RWPE2 (cell line): ENCODE measurements around the gene ATXN7L3.
A peak's percentile ranks its signal among the peaks of the same experiment; 100 is the strongest.

Experiments
- ATAC-seq: fragments of 200-7000 bp; cut with Tn5 transposase; 3 replicates; pipeline ENCODE4 v1.9.1; 2021; ENCODE audit warnings: low read depth
- DNase-seq: peaks from one replicate; pipeline ENCODE4 v3.0.0-alpha.2; 2020; ENCODE audit warnings: low spot score
- H3K27ac ChIP-seq: fragments of 450-650 bp; 2 replicates; pipeline ENCODE4 v1.5.1; 2017; ENCODE audit warnings: mild to moderate bottlenecking; ENCODE audit not compliant: poor library complexity, severe bottlenecking
- H3K27me3 ChIP-seq: fragments of 250-450 bp; sonication (Bioruptor Pico); 2 replicates; pipeline ENCODE4 v1.5.1; 2021; ENCODE audit warnings: mild to moderate bottlenecking, moderate library complexity; ENCODE audit not compliant: insufficient read depth, poor library complexity, severe bottlenecking
- H3K36me3 ChIP-seq: fragments of 250-450 bp; sonication (Bioruptor Pico); 2 replicates; pipeline ENCODE4 v1.5.1; 2020; ENCODE audit warnings: low read depth, mild to moderate bottlenecking, moderate library complexity
- H3K4me1 ChIP-seq: fragments of 250-450 bp; sonication (Bioruptor Pico); 2 replicates; pipeline ENCODE4 v1.5.1; 2021; ENCODE audit warnings: mild to moderate bottlenecking, moderate library complexity; ENCODE audit not compliant: insufficient read depth, poor library complexity, severe bottlenecking
- H3K4me3 ChIP-seq: fragments of 250-450 bp; sonication (Bioruptor Pico); 2 replicates; pipeline ENCODE4 v1.5.1; 2021; ENCODE audit warnings: mild to moderate bottlenecking, moderate library complexity; ENCODE audit not compliant: severe bottlenecking
- H3K9me3 ChIP-seq: fragments of 250-450 bp; sonication (Bioruptor Pico); 2 replicates; pipeline ENCODE4 v1.5.1; 2021; ENCODE audit warnings: mild to moderate bottlenecking, moderate library complexity; ENCODE audit not compliant: severe bottlenecking
- CTCF ChIP-seq: fragments of 450-650 bp; IDR thresholded peaks from one replicate; pipeline ENCODE4 v1.5.1; 2017; ENCODE audit warnings: mild to moderate bottlenecking, moderate library complexity; ENCODE audit not compliant: poor library complexity, severe bottlenecking

The ATXN7L3 gene

GRCh38 chr17:44210342-44211192, 10.9 kb upstream of the ATXN7L3 start:
- Histone ChIP-seq H3K27ac (peak overlapping the region; percentile 58), H3K36me3 (peaks cover 56% of the 10 kb centered on the region), H3K27me3 (no peaks in the 10 kb centered on the region), H3K9me3 (no peaks in the 10 kb centered on the region), H3K4me1 (peaks cover 22% of the 10 kb centered on the region), H3K4me3 (no peak overlapping the region)
- ATAC-seq (peak; percentile 55), DNase-seq (no peak)
- peak; percentile 93 for TF ChIP-seq CTCF

DNA sequence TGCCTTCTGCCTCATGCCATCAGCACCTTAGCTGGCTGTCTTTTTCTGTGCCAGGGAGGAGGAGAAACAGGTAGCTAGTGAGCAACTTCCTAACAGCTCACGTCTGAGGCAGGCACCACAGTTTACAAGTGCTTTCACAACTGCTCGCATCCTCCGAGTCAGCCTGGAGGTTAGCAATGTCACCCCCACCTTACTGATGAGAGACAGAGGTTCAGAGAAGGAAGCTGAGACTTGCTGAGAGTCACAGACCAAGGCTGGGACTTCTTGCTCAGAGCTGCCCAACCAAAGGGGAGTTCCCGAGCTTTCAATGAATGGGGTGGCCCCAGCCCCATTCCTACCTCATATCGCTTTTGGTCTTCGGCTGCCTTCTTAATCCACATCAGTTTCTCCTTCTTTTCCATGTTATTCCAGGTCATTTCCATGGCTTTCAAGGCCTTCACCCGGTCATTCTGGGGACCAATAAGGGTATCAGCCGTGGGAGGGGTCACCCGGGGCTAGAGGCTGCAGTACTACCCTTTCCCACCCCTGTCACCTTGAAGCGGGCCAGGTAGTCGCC, 10.2 kb upstream of the ATXN7L3 start:
- H3K27ac ChIP-seq, result peak overlapping the region; percentile 58
- peaks cover 49% of the 10 kb centered on the region for H3K36me3 ChIP-seq

DNA sequence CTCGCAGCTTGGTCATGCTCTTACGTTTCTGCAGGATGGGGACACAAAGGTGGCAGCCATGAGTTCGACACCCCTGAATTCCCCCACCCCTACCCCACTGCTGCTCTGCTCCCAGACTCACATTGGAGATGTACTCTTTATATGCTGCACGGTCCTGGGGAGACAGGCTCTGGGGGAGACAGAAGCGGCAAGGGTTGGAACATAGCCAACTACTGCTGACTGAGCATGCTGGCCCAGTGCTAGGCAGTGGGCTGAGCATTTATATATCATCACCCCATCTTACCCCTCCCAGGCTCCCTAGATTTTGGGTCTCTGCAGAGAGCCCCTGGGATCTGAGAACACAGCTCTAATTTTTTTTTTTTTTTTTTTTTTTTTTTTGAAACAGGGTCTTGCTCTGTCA, 8.1 kb upstream of the ATXN7L3 start:
- H3K9me3 ChIP-seq, result no peaks in the 10 kb centered on the region
- peaks cover 44% of the 10 kb centered on the region for H3K36me3 ChIP-seq
- no peak for TF ChIP-seq CTCF
- peaks cover 39% of the 10 kb centered on the region for H3K4me1 ChIP-seq
- no peaks in the 10 kb centered on the region for H3K27me3 ChIP-seq
- H3K4me3 ChIP-seq, result no peak overlapping the region
- DNase-seq (no peak), ATAC-seq (no peak)
- peak overlapping the region; percentile 58 for H3K27ac ChIP-seq

More for the DNA sequence above, 10.2 kb upstream of the ATXN7L3 start:
- TF ChIP-seq CTCF, result no peak
- H3K27me3 ChIP-seq, result no peaks in the 10 kb centered on the region
- peaks cover 23% of the 10 kb centered on the region for H3K4me1 ChIP-seq
- DNase-seq (no peak), ATAC-seq (peak; percentile 9; the same call in 1 of the 3 replicates)
- no peak overlapping the region for H3K4me3 ChIP-seq
- H3K9me3 ChIP-seq, result no peaks in the 10 kb centered on the region

GRCh38 chr17:44207319-44207718, 7.6 kb upstream of the ATXN7L3 start:
- no peak for TF ChIP-seq CTCF
- Histone ChIP-seq H3K36me3 (peaks cover 44% of the 10 kb centered on the region), H3K27me3 (no peaks in the 10 kb centered on the region), H3K4me1 (peaks cover 39% of the 10 kb centered on the region), H3K9me3 (no peaks in the 10 kb centered on the region), H3K27ac (no peak overlapping the region), H3K4me3 (no peak overlapping the region)
- no peak for DNase-seq
- ATAC-seq, result no peak

- no peak for DNase-seq
- H3K4me3 ChIP-seq, result no peak overlapping the region
- no peaks in the 10 kb centered on the region for H3K9me3 ChIP-seq
- peaks cover 44% of the 10 kb centered on the region for H3K36me3 ChIP-seq
- H3K27me3 ChIP-seq, result no peaks in the 10 kb centered on the region
- ATAC-seq, result no peak
- TF ChIP-seq CTCF, result no peak
- peaks cover 39% of the 10 kb centered on the region for H3K4me1 ChIP-seq
- H3K27ac ChIP-seq, result no peak overlapping the region
Measured at GRCh38 chr17:44206825-44207155, 7.1 kb upstream of the ATXN7L3 start.
